ENCODE data around the gene SCYL3.
"Not testable (repeated sequence)": the region's sequence is repeated elsewhere in the genome, so short reads cannot be mapped to it uniquely, and the experiment has no call there.

The SCYL3 gene

GRCh38 chr1:169899519-169900217, 6.0 kb upstream of the SCYL3 start:
- DNase-seq (ENCODE audit: low read depth): no peak

DNA sequence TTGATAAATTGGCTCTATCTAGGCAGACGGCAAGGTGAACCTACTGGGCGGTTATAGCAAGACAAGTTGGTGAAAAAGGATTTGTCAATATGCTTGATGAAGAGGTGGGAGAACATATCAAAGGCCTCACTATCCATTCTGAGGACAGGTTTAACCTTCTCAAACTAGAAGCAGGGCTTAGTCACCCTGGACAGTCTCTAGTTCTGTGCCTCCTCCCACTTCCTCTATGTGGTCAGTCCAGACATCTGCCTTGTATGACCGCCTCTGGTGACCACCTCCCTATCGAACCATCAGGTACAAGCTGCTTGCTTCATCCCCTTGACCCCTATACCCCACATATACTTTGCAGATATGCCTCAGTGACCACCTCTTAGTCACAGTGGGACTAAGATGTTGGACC, 2.3 kb upstream of the SCYL3 start:
- no peak for DNase-seq (ENCODE audit: low read depth)

DNA sequence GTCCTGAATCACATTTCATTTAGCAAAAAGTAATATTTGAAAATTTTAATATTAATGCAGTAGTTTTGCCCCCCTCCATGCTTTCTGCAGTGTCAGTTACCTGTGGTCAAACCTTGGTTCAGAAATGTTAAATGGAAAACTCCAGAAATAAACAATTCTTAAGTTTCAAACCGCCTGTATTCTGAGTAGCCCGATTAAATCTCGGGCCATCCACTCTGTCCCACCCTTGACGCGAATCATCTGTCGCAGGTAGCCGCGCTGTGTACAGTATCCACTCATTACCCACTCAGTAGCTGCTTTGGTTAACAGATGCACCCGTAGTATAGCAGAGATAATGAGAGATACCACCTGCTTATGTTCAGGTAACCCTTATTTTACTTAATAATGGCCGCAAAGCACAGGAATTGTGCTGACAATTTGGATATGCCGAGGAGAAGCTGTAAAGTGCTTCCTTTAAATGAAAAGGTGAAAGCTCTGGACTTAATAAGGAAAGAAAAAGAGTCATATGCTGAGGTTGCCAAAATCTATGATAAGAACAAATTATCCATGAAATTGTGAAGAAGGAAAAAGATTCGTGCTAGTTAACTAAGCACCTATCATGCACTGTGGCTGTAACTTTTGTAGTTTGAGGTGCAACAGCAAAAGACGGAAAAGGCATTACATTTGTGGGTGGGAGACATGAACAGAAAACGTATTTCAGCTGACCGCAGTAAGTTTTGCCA, 889 bp upstream of the SCYL3 start:
- DNase-seq (ENCODE audit: low read depth): no peak

- no peak for DNase-seq (ENCODE audit: low read depth)
These were observed 610 bp downstream of the SCYL3 start for GRCh38 chr1:169892927-169893644.

- no peak for DNase-seq (ENCODE audit: low read depth)
These were observed 1.3 kb downstream of the SCYL3 start for GRCh38 chr1:169892176-169892926.

DNA sequence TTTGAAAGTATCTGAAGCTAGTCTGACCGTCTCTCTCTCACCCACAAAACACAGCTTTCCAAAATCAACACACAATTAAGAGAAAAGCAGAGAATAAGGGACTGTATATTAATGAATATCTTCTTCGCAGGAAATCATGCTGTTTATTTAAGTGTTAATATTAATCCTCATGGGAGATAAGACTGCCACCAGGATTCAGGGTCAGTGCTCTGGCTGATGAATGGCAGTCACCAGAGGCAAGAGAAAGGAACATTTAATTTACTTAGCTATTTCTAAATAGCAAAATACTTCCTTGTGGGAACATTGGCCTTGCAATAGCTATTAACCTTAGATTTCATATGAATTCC, 2.2 kb downstream of the SCYL3 start:
- no peak for DNase-seq (ENCODE audit: low read depth)

GRCh38 chr1:169890761-169891538, 2.7 kb downstream of the SCYL3 start:
- peak; percentile 20 for DNase-seq (ENCODE audit: low read depth)

GRCh38 chr1:169889871-169890270, 3.8 kb downstream of the SCYL3 start:
- DNase-seq (ENCODE audit: low read depth): no peak

DNA sequence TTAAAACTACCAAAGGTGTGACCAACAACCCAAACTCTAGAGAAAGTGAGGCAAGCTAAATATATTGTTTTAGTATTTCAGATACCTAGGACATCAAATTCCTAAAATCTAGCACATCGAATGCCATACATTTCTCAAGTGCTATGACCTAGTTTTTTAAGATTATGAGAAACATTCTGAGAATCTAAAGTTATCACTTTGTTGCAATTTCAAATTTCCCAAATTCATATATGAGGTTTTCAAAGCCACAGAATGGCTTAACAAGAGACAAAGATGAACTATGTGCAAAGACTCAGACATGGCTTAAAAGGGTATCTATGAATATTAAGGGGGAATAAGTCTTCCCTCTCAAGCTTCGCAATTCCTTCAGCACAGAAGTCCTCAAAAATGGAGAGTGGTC, 6.8 kb downstream of the SCYL3 start:
- no peak for DNase-seq (ENCODE audit: low read depth)

DNA sequence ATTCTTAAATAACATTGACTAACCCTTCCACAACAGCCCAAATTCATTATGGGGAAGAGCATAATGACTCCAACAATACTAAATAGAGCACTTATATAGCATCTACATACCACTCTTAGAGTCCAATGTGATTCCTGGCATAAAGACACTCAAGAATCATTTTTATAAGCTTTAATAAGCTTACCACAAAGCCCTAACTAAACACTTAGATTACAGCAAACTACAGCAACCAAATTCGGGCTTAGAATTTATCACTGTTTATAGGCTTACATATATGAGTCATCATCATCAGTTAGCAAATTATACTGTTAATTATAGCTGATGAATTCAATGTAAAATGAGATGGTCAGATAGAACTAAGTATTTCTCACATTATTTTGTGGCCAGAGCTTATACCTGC, 7.3 kb downstream of the SCYL3 start:
- DNase-seq (ENCODE audit: low read depth): no peak

DNA sequence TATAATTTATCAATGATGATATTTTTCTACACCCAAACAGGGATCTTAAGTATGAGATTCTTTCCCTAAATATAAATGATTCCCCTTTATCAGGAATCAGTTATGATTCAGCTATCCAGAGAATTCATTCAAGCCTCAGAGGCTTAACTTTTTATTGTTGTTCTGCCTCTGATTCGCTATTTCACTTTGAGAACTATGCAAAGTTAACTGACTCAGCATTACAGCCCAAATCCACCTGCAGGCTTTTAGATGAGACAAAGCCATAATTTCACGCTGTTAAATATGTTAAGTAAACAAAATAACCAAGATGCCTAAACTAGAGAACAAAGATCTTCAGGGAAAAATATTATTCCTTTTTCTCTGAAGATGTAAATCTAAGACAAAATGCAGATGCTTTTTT, 8.5 kb downstream of the SCYL3 start:
- DNase-seq (ENCODE audit: low read depth): no peak

GRCh38 chr1:169884634-169885033, 9.1 kb downstream of the SCYL3 start:
- no peak for DNase-seq (ENCODE audit: low read depth)

GRCh38 chr1:169882039-169882511, 11.6 kb downstream of the SCYL3 start:
- DNase-seq (ENCODE audit: low read depth): no peak

GRCh38 chr1:169879034-169879840, 14.5 kb downstream of the SCYL3 start:
- no peak for DNase-seq (ENCODE audit: low read depth)

DNA sequence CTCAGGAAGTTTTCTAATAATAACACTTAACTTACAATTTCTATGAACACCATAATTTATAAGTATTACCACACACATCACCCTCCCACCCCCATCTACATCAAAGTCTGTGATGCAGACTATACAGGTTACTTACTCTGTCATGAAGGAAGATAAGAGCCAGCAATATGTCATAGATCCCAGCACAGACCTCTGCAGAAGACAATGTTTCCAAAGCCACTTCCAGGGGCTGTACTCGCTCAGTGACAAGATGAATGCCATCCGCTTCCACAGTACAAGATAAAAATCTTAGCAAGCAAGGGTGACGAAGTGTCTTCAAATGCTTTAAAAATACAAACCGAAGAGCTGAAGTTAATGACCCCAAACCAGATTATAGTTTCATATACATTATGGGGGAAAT, 15.2 kb downstream of the SCYL3 start:
- DNase-seq (ENCODE audit: low read depth): no peak

DNA sequence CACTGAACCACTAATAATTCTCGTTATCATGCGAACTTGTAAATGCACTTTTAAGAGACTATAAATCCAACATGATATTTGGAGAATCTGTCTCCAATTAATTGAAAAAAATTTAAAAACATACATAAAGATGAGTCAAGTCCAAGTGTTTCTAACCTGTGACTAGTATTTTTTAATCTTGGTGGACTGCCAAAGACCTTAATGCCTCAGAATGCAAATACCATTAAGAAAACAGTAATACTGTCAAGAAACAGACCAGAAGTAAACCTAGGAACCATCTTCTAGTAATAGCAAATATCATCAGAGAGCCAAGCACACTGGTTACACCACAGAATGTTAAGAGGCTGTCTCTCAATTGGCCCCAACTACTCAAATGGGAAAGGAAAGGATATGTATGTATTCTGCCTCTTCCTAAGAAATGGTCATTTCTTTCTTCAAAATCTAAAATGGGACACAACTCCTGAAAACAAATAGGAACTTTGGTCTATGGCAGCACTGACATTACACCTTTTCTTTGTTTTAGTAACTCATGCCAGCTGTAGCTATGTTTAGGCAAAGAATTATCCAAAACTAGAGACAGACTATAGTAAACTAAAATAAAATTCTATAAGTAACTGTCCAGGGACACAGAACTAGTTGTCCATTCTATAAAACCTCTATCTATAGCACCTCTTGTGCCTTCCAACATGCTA, 15.8 kb downstream of the SCYL3 start:
- no peak for DNase-seq (ENCODE audit: low read depth)

DNA sequence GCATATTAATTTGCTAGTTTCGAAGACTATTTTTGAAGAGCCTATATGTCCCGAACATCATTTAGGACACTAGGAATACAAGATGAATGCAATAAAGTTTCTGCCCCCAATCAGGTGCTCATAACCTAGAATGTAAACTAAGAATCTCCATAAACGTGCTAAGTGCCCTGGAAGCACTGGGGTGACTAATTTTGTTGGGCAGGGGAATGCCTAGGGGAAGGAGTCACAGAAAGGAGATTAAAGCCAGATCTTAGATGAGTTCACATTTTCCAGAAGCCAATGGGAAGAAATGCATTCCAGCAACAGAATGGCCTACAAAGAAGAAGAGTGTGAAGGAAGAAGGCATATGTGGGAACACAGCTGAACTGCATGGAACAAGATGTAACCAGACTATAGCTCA, 19.5 kb downstream of the SCYL3 start:
- DNase-seq (ENCODE audit: low read depth): no peak

DNA sequence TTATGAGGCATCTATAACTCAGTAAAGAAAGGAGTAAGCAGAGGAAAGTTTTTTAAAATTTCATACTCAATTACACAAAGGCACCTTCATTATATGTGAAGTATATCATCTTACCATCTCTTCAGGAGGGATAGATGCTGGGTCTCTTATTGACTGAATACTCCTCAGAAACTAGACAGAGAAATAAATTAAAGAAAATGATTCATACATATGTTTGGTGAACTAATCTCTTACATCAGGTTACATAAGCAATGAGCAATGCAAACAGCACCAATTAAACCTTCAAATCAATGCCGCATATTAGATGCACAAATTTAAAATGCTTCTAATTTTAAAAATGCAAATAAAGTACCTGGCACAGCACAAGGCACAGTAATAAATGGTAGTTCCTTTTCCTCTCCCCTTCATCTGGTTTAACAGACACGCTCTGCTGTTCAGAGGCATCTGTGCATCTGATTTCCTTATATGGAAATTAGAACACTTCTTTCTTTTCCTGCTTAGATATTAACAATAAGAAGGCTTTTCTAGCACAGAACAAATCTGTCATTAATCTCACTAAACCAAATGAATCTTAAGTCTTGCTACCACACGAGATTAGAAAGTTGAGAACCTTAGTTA, 20.0 kb downstream of the SCYL3 start:
- no peak for DNase-seq (ENCODE audit: low read depth)

GRCh38 chr1:169872906-169873305, 20.8 kb downstream of the SCYL3 start:
- DNase-seq (ENCODE audit: low read depth): no peak

DNA sequence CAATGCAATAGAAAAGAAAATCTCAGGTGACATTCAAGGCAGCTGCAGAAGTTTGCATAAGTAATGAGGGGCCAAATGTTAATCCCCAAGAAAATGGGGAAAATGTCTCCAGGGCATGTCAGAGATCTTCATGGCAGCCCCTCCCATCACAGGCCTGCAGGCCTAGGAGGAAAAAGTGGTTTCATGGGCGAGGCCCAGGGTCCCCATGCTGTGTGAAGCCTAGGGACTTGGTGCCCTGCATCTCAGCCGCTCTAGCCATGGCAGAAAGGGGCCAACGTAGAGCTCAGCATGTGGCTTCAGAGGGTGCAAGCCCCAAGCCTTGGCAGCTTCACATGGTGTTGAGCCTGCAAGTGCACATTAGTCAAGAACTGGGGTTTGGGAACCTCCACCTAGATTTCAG, 21.7 kb downstream of the SCYL3 start:
- not testable (repeated sequence) for DNase-seq (ENCODE audit: low read depth)
